ENCODE data around the gene KRTAP13-4.

Gene KRTAP13-4

GRCh38 chr21:30430170-30430655 lies at the start of gene KRTAP13-4:
Gene KRTAP13-4, plus strand, starts transcription at chr21:30430220. Its CDS starts 56 bp downstream, at chr21:30430276.
- TF ChIP-seq NFIC (IDR thresholded peaks at IDR 0.05) (no peak), CEBPB (IDR thresholded peaks at IDR 0.05) (no peak)

- TF ChIP-seq REST (IDR thresholded peaks at IDR 0.05; ENCODE audit: low read depth) (no peak), YY1 (IDR thresholded peaks at IDR 0.05; ENCODE audit: low read depth) (no peak), TCF12 (IDR thresholded peaks at IDR 0.05; ENCODE audit: low read depth) (no peak), TEAD4 (IDR thresholded peaks at IDR 0.05) (no peak), EP300 (IDR thresholded peaks at IDR 0.05; ENCODE audit: borderline replicate concordance) (no peak)
These were observed 47.8 kb upstream of the KRTAP13-4 start for GRCh38 chr21:30382201-30382600.

- TF ChIP-seq TAF1 (IDR thresholded peaks at IDR 0.05; ENCODE audit: low read depth) (no peak), TCF12 (IDR thresholded peaks at IDR 0.05; ENCODE audit: low read depth) (no peak), YY1 (IDR thresholded peaks at IDR 0.05; ENCODE audit: low read depth) (no peak), EP300 (IDR thresholded peaks at IDR 0.05; ENCODE audit: borderline replicate concordance) (no peak), TEAD4 (IDR thresholded peaks at IDR 0.05) (no peak), CREB1 (IDR thresholded peaks at IDR 0.05; ENCODE audit: low read depth) (no peak), MAX (IDR thresholded peaks at IDR 0.05) (no peak), USF1 (IDR thresholded peaks at IDR 0.05) (no peak), FOXM1 (IDR thresholded peaks at IDR 0.05; ENCODE audit: borderline replicate concordance, low read depth) (no peak), ZBTB7A (IDR thresholded peaks at IDR 0.05; ENCODE audit: low read depth) (no peak), RAD21 (IDR thresholded peaks at IDR 0.05; ENCODE audit: low read depth) (no peak), NFIC (IDR thresholded peaks at IDR 0.05) (no peak), CEBPB (IDR thresholded peaks at IDR 0.05) (no peak), EGR1 (IDR thresholded peaks at IDR 0.05) (no peak)
These were observed 38.5 kb upstream of the KRTAP13-4 start for GRCh38 chr21:30391492-30392025.

GRCh38 chr21:30395731-30396130 lies 34.3 kb upstream of the KRTAP13-4 start, which contains the start of gene KRTAP13-1:
Gene KRTAP13-1, plus strand, starts transcription at chr21:30396031. Its CDS starts 56 bp downstream, at chr21:30396087.
- TF ChIP-seq FOXM1 (IDR thresholded peaks at IDR 0.05; ENCODE audit: borderline replicate concordance, low read depth): no peak
- TF ChIP-seq NFIC (IDR thresholded peaks at IDR 0.05): no peak
- no peak for TF ChIP-seq TAF1 (IDR thresholded peaks at IDR 0.05; ENCODE audit: low read depth)
- TF ChIP-seq REST (IDR thresholded peaks at IDR 0.05; ENCODE audit: low read depth): no peak
- TF ChIP-seq YY1 (IDR thresholded peaks at IDR 0.05; ENCODE audit: low read depth): no peak
- no peak for TF ChIP-seq ZBTB7A (IDR thresholded peaks at IDR 0.05; ENCODE audit: low read depth)
- TF ChIP-seq TCF12 (IDR thresholded peaks at IDR 0.05; ENCODE audit: low read depth): no peak
- TF ChIP-seq TEAD4 (IDR thresholded peaks at IDR 0.05): no peak
- TF ChIP-seq CEBPB (IDR thresholded peaks at IDR 0.05): no peak
- TF ChIP-seq EP300 (IDR thresholded peaks at IDR 0.05; ENCODE audit: borderline replicate concordance): no peak
- no peak for TF ChIP-seq EGR1 (IDR thresholded peaks at IDR 0.05)
- TF ChIP-seq USF1 (IDR thresholded peaks at IDR 0.05): no peak
- TF ChIP-seq MAX (IDR thresholded peaks at IDR 0.05): no peak
- TF ChIP-seq CREB1 (IDR thresholded peaks at IDR 0.05; ENCODE audit: low read depth): no peak
- no peak for TF ChIP-seq RAD21 (IDR thresholded peaks at IDR 0.05; ENCODE audit: low read depth)

GRCh38 chr21:30408782-30409494 lies 21.1 kb upstream of the KRTAP13-4 start:
- no peak for TF ChIP-seq REST (IDR thresholded peaks at IDR 0.05; ENCODE audit: low read depth)
- TF ChIP-seq RAD21 (IDR thresholded peaks at IDR 0.05; ENCODE audit: low read depth): peak; percentile 12; the same call in 1 of the 2 replicates
